Measurements from ENCODE around the gene MTF1. TPM values are rescaled to one million over a fixed set of nuclear protein-coding genes. Genes with fewer than 3 reads are reported as not detected.
A peak's percentile ranks its signal among the peaks of the same experiment; 100 is the strongest.

Gene MTF1
- total RNA-seq, 6 donors from 2014 or later = 5.2 to 27.4 (median 8.7) TPM

DNA sequence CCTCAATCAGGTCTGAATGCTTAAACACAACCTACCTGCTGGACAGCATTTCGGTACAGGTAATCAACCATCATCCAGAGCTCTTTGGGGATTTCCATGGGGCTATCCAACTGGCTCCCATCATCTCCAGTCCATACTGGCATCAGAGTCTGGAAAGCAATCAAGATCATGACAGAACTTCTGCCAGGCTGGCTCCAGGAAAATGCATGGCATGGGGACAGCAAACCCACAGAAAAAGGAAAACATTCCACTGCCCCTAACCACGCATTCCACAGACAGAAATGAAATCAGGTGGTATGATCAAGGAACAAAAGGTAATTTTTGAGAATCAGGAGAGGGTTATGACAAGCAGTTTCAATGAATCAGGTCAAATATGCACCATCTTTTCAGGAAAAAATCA, 9.1 kb upstream of the MTF1 start:
- Histone ChIP-seq H3K27ac (no peak overlapping the region), H3K27me3 (no peaks in the 10 kb centered on the region), H3K4me3 (no peak overlapping the region), H3K9me3 (no peaks in the 10 kb centered on the region), H3K36me3 (peaks cover 40 to 96% (median 79%) of the 10 kb centered on the region in 4 donors), H3K4me1 (no peaks in the 10 kb centered on the region)
- ATAC-seq (ENCODE audit: low FRiP score in 2 of 2) = no peak
- WGBS, 2 donors = 79 to 84% methylated on average over 2 of the region's 2 CpGs
- TF ChIP-seq POLR2AphosphoS5 (IDR thresholded peaks at IDR 0.05) (no peak), POLR2A (IDR thresholded peaks at IDR 0.05) (no peak), EP300 (IDR thresholded peaks at IDR 0.05) (no peak)
- TF ChIP-seq, protein P1, sequence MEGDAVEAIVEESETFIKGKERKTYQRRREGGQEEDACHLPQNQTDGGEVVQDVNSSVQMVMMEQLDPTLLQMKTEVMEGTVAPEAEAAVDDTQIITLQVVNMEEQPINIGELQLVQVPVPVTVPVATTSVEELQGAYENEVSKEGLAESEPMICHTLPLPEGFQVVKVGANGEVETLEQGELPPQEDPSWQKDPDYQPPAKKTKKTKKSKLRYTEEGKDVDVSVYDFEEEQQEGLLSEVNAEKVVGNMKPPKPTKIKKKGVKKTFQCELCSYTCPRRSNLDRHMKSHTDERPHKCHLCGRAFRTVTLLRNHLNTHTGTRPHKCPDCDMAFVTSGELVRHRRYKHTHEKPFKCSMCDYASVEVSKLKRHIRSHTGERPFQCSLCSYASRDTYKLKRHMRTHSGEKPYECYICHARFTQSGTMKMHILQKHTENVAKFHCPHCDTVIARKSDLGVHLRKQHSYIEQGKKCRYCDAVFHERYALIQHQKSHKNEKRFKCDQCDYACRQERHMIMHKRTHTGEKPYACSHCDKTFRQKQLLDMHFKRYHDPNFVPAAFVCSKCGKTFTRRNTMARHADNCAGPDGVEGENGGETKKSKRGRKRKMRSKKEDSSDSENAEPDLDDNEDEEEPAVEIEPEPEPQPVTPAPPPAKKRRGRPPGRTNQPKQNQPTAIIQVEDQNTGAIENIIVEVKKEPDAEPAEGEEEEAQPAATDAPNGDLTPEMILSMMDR (IDR thresholded peaks at IDR 0.05) = no peak
- DNase-seq = no peak

DNA sequence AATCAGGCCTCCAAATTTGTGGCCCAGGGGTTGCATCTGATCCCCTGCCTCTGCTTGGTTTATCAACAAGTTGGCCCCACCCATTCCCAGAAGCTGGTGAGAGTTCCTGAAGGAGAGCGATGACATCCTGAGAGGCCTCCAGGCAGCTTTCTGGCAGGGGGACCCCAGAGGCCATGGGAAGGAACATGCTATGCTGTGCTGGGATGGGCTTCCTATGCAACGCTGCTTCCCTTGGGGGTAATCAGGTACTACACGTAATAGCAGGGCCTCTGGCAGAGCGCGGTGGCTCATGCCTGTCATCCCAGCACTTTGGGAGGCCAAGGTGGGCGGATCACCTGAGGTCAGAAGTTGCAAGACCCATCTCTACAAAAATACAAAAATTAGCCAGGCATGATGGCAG, 8.4 kb upstream of the MTF1 start:
- peaks cover 35 to 96% (median 73%) of the 10 kb centered on the region in 4 donors for H3K36me3 ChIP-seq
- no peaks in the 10 kb centered on the region for H3K27me3 ChIP-seq
- H3K4me3 ChIP-seq = no peak overlapping the region
- WGBS, 2 donors = 98% methylated on average over 6 of the region's 6 CpGs
- no peak for TF ChIP-seq EP300 (IDR thresholded peaks at IDR 0.05)
- no peak for TF ChIP-seq POLR2AphosphoS5 (IDR thresholded peaks at IDR 0.05)
- TF ChIP-seq, protein P1 (IDR thresholded peaks at IDR 0.05) = no peak
- no peak for TF ChIP-seq POLR2A (IDR thresholded peaks at IDR 0.05)
- no peaks in the 10 kb centered on the region for H3K4me1 ChIP-seq
- no peak for DNase-seq
- no peak overlapping the region for H3K27ac ChIP-seq
- no peaks in the 10 kb centered on the region for H3K9me3 ChIP-seq
- ATAC-seq (ENCODE audit: low FRiP score in 2 of 2) = no peak

DNA sequence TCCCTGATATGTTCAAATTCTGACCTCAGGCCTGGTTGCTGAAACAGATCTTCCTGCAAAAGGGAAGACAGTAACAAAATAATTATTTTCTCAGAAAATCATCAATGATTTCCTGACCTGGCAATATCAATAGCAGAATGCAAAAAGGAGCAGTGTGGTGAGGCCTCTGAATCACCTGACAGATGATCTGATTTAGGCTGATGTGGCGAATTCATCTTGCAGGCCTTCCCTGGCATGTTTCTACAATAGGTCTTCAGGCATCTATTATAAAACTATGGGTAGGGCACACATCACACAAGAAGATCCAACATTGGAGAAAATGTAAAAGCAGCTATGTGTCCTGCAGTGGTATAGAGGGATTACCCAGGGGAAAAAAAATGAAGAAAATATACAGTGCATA, 7.1 kb upstream of the MTF1 start:
- Histone ChIP-seq H3K27me3 (no peaks in the 10 kb centered on the region), H3K9me3 (no peaks in the 10 kb centered on the region), H3K4me3 (no peak overlapping the region), H3K4me1 (no peaks in the 10 kb centered on the region), H3K36me3 (peaks cover 30 to 98% (median 70%) of the 10 kb centered on the region in 4 donors), H3K27ac (no peak overlapping the region)
- TF ChIP-seq POLR2AphosphoS5 (IDR thresholded peaks at IDR 0.05) = no peak
- TF ChIP-seq, protein P1 (IDR thresholded peaks at IDR 0.05) = no peak
- TF ChIP-seq EP300 (IDR thresholded peaks at IDR 0.05) = no peak
- no peak for TF ChIP-seq POLR2A (IDR thresholded peaks at IDR 0.05)
- WGBS, 2 donors = 93 to 100% methylated on average over 1 of the region's 1 CpG
- DNase-seq = no peak
- ATAC-seq (ENCODE audit: low FRiP score in 2 of 2) = no peak

DNA sequence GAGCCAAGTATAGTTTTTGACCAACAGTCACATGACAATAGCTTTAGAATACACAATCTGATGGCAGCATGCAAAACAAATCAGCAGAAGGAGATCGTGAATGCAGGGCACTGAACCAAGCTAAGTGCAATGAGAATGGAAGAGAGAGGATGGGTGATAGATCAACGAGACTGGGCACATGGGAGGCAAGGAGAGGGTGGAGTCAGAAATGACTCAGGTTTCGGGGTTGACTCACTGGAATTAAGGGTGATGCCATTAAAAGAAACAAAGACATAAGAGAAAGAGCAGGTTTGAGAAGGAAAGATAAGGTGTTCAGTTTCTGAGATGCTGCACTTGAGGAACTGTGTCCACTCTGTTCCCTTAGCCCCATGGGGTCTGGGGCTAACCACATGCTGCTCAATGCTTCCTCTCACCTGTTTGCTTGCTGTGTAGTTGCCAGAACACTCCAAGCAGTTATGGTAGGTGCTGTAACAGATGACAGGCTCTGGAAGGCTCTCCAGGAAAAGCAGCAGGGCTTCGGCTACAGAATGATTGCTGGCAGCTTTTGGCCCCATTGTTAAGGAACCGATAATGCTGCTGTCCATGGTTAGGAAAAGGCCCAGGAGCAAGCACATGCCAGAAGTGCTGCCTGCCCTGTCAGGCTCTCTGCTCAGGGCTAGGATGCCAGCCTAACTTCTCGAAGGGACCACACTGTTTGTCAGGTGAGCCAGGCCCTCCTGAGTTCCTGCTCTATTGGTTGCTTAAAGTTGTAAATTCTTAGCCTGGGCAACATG, 6.1 kb upstream of the MTF1 start:
- Histone ChIP-seq H3K4me1 (peaks cover 0 to 4% (median 1%) of the 10 kb centered on the region in 4 donors), H3K36me3 (peaks cover 26 to 93% (median 64%) of the 10 kb centered on the region in 4 donors), H3K9me3 (no peaks in the 10 kb centered on the region), H3K27me3 (no peaks in the 10 kb centered on the region), H3K27ac (no peak overlapping the region), H3K4me3 (no peak overlapping the region)
- DNase-seq (no peak), ATAC-seq (ENCODE audit: low FRiP score in 2 of 2) (no peak)
- no peak for TF ChIP-seq POLR2A (IDR thresholded peaks at IDR 0.05)
- no peak for TF ChIP-seq EP300 (IDR thresholded peaks at IDR 0.05)
- TF ChIP-seq, protein P1 (IDR thresholded peaks at IDR 0.05) = no peak
- no peak for TF ChIP-seq POLR2AphosphoS5 (IDR thresholded peaks at IDR 0.05)
- 91 to 94% methylated on average over 5 to 6 of the region's 6 CpGs for WGBS, 2 donors

DNA sequence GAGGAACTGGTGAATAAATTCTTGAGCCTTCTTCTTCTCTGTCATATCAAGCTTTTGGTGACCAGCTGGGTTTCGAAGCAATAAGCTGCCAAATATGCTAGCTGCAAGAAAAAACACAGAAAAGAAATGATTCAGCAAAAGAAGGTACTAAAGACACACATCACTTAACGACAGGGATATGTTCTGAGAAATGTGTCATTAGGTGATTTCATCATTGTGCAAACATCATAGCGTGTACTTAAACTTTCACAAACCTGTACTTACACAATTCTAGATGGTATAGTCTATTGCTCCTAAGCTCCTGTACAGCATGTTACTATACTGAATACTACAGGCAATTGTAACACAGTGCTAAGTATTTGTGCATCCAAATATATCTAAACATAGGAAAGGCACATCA, 2.9 kb upstream of the MTF1 start:
- DNase-seq = no peak
- no peak for ATAC-seq (ENCODE audit: low FRiP score in 2 of 2)

More for the DNA sequence above, 2.9 kb upstream of the MTF1 start:
- Histone ChIP-seq H3K27ac (peak overlapping the region in 2 of 4 donors; percentile 9 to 68), H3K36me3 (peaks cover 17 to 63% (median 38%) of the 10 kb centered on the region in 4 donors), H3K9me3 (no peaks in the 10 kb centered on the region), H3K4me3 (no peak overlapping the region), H3K27me3 (no peaks in the 10 kb centered on the region), H3K4me1 (peaks cover 15 to 23% (median 17%) of the 10 kb centered on the region in 4 donors)
- TF ChIP-seq POLR2A (IDR thresholded peaks at IDR 0.05) (no peak), POLR2AphosphoS5 (IDR thresholded peaks at IDR 0.05) (no peak), EP300 (IDR thresholded peaks at IDR 0.05) (peak in 1 of 4 donors; percentile 41)
- TF ChIP-seq, protein P1 (IDR thresholded peaks at IDR 0.05) = no peak
- WGBS, 2 donors = 55 to 71% methylated on average over 3 of the region's 3 CpGs
